Measurements from ENCODE around the gene PGM5.

- TF ChIP-seq CTCF (IDR thresholded peaks at IDR 0.05) (no peak), MLX (CRISPR knock-in tag; IDR thresholded peaks at IDR 0.05) (no peak), GABPB1 (CRISPR knock-in tag; IDR thresholded peaks at IDR 0.05) (no peak), ZBTB43 (CRISPR knock-in tag; IDR thresholded peaks at IDR 0.05) (no peak)
These were observed 102.5 kb downstream of the PGM5 start for GRCh38 chr9:68458918-68459317.
